HG03159 (cell line): Measurements from ENCODE around the gene GAR1.
"Not testable (repeated sequence)": the region's sequence is repeated elsewhere in the genome, so short reads cannot be mapped to it uniquely, and the experiment has no call there.

Source experiments
- ATAC-seq: cut with Tn5 transposase; IDR thresholded peaks from one replicate; pipeline ENCODE4 v1.9.1; 2021; ENCODE audit warnings: mild to moderate bottlenecking, moderate library complexity; ENCODE audit not compliant: unreplicated experiment

Gene GAR1

DNA sequence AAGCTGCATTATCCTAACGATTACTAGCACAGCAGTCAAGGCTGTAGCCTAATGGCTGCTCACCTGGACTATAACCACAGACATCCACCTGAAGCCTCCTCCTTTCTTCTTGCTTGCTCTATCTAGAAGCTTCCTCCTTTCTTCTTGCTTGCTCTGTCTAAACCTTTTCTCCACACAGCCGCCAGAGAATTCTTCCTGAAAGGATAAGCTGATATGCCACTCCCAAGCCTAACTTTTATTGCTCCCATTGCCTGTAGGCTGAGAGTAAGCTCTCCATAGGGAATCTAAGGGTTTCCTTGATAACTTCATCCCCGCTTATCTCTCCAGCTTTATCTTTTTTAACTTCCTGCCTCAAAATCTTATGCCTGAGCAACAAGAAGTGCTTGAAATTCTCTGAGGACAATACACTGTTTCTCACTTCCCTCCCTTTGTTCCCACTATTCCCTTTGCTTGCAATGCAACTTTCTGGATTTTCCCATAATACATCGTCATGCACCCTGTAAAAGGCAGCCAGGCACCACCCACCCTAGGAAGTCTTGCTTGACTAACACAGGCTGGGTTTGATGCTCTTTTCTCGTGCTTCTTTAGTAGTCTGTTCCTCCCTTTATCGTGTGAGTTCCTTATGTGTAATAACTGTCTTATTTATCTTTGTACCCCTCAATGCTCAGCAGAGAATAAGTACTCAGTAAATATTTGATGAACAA, 31.0 kb downstream of the GAR1 start:
- ATAC-seq = no peak

DNA sequence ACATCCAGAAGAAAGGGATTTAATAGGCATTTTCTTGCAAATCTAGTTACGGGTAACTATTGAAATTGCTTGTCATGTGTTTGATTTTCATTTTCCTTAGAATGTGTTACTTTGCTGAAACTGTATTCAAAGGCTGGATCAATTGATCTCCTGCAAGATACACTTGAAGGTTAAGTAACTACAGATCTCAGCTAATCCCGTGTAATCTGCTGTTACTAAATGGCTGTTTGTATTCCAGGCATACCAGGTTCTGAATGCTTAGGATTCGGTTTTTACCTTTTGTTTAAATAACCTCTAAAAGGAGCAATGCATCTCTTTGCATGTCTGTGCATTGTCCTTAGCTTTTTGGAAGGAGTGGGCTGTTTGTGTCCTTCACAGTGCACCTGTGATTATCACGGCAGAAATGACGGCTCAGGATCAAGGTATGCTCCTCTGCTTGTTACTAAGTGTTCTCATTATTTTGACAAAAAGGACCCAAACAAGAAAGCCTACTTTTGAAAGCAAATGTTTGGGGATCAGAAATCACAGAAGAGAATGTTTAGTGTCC, 32.4 kb downstream of the GAR1 start, which contains the start of gene LRIT3:
TSS of gene LRIT3 (plus strand) at position 212 of the 547 bp plus-strand sequence. CDS start at position 307, 95 bp downstream.
- ATAC-seq = no peak

DNA sequence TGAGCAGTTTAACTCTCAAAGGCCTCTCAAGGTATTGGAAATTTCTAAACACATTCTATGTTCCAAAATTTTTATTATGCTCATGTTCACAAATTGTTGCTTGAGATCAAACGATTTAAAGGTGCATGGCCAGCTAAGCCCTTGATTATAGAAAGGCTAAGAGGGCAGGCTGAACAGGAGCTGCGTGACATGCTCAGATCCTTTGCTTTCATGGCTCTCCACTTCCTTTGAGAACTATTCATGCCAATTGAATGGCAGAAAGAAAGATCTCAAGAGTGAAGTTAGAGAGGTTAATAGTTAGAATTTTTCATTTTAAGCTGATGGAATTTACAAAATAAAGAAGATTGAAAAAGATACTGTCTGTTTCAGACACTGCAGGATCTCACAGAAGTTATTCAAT, 32.9 kb downstream of the GAR1 start:
- no peak for ATAC-seq

DNA sequence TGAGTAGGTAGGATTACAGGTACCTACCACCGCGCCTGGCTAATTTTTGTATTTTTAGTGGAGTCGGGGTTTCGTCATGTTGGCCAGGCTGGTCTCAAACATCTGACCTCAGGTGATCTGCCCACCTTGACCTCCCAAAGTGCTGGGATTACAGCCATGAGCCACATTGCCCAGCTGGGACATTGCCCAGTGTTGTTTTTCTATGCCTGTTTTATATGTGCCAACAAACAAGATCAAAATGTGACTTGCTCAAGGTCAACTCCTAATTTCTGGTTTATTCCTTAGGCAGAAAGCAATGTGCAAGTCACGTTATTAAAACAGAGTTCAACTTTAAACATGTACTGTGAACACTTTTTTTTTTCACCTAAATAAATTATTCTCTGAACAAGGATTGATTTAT, 35.0 kb downstream of the GAR1 start:
- no peak for ATAC-seq

DNA sequence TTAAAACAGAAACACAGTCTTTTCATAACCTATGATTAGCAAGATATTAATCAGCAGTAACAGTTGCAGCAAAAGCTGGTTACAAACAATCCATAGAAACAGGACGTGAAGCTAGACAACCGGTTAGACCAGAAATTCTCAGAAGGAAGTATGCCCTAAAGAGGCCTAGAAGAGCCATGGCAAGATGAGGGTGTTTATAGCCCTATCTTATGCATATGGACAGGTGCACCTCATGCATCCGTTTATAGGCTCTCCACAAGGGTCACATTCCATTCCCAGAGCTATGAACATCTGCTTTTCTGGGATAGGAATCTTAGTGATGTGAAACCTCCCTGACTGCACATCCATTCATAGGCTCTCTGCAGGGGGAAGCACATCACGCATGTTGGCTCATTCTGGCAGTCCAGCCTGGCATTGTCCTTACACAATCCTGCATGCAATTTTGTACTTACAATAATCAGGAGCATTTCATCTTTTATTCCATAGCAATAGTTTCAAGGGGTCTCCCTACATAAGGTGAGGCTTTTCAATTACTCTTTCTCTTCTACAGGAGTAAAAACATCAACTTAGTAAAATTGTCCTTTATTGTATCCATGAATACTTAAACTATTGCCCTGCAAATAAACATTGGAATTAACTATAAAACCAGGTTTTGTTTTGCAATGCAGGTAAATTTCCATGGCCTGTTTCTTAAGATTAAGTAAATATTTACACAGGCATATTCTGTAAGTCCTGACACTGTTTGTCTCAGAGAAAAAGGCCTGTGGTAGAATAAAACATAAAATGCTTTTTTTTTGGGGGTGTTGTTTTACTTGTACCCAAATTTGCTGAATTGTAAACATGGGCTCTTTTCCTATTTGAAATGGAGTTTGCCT, 44.1 kb downstream of the GAR1 start:
- ATAC-seq = not testable (repeated sequence)

DNA sequence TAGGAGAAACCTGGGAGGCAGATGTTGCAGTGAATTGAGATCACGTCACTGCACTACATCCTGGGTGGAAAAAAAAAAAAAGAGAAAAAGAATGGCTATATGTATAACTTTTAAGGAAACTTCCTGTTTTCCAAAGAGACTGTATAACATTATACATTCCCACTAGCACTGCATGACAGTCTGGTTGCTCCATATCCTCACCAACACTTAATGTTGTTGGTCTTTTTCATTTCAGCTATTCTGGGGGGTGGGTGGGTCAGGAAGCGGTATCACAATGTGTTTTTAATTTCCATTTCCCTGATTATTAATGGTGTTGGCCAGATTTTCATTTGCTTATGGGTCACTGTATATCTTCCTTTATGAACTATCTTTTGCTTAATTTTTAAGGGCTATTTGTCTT, 45.7 kb downstream of the GAR1 start:
- no peak for ATAC-seq

DNA sequence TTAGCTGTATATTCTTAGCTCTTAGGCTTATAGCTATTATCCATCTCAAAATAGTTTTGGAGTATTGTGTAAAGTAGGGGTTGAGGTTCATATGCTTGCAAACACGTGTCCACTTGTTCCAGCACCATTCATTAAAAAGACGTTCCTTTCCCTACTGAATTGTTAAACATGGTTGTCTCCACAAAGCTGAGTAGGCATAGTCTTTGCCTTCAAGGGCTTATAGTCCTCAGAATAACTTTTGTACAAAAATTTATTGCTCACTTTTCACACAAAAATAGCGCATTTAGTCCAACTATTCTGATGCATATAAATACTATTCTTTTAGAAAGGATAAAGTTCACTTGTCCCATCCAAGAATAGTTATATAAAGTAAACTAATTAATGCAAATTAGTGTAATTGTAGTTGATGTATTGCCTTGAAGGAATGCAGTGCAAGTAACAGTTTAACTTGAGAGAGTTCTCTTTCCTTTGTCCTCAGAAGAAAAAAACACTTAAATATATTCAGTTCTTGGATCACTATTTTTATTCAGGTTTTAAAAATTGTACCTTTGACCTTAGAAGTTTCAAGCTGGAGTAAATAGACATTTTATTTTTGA, 46.5 kb downstream of the GAR1 start:
- no peak for ATAC-seq

DNA sequence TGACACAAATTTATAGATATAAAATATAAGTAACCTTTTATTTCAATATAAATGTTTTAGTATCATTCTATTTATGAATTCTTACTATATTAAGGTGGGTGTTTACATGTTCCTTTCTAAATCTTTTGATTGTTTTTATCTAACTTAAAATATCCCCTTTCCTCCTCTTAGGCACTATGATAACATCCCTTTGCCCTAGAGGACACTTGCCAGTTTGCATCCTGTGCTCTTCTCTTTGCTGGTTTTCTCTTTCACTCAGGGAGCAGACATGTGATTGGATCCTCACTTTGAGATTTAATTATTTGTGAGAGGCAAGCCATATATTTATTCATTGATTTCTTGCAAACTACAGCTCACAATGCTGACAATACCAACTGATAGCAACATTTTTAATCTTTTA, 48.6 kb downstream of the GAR1 start:
- ATAC-seq = no peak

DNA sequence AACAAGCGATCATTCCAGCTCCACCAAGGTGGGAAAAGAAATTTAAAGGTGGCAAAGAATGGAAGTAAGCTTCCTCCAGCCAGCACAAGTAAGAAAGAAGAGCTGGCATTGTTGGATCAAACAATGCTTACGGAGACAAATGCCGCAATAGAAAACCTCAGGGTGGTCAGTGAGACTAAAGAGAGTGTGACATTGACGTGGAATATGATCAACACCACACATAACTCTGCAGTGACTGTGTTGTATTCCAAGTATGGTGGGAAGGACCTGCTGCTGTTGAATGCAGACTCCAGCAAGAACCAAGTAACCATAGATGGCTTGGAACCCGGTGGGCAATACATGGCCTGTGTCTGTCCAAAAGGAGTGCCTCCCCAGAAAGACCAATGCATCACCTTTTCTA, 54.5 kb downstream of the GAR1 start:
- ATAC-seq = no peak

DNA sequence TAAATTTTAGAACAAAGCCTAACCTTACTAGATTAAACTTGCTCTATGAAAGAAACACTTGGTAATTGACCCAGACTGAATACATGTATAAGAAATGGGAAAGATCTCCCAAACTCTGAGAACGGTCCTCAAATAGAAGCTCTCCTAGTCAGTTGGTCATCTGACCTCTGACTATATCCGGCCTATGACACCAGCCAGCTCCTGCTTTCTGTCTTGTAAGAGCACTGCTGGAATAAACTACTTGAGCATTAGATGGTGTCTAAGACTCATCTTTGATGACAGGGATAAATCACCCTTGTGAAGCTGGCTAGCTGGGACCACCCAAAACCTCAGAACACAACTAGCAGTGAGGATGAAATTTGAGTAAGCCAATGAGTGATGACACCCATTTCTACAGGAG, 56.5 kb downstream of the GAR1 start:
- ATAC-seq = no peak

DNA sequence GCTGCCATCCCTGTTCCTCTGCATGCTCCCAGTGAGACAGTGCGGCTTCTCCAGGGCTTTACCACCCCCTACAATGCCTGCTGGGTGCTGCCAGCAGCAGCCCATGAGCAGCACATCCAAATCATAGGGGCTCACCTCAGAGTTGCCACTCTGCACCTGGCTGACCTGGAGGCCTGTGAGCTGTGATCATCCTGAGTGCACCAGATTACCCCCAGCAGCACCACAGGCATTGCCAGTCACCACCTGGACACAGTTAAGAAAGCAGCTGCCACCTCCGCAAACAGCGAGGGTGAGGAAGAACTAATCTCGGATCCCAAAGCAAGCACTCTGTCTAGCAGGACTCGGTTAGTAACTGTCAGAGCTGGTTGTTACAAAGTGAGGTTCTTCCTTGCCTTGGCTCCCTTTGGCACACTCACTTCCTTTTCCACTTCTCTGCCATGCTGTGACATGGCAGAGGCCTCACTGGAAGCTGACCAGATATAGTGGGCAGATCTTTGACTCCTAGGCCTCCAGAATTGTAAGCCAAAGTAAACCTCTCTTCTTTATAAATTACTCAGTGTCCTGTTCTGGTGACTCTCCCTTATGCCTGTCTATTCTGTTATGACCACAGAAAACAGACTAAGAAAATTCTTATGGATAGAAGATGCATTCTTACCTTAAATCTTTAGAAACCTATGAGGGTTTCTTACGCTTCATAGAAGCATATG, 57.5 kb downstream of the GAR1 start:
- ATAC-seq = no peak

DNA sequence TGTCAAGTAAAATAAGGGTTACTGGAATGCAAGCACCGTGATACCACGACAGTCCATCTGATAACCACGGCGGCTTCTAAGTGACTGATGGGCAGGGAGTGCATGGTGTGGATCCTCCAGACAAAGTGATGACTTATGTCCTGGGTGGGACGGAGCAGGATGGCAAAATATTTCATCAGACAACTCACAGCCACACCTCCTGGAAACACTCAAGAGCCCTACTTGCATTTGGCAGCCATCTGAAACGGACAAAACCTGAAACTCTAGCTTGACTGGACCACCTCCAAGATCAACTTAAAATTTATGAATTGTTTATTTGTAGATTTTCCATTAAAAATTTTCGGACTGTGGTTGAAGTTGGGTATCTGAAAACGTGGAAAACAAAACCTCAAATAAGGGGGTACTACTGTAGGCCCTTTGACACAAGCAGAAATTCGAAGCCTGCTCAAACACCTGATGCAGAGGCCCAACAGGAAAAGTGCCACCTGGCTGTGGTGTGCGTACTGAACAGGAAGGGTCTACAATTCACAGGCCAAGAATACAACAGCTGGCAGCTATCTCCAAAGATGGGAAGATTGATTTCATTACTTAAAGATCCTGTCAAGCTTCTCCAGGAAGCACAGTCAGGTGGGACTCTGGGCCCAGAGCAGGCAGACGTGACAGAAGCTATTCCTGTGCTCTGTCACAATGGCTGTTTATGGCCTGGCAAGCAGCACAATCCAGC, 58.4 kb downstream of the GAR1 start:
- ATAC-seq = no peak
